DLD1 (cell line): Measurements from ENCODE around the gene PPP1CB.
"Not testable (repeated sequence)": the region's sequence is repeated elsewhere in the genome, so short reads cannot be mapped to it uniquely, and the experiment has no call there.

ENCODE experiments used
- in situ Hi-C: cut with HindIII; loops from 2 replicates; pipeline ENCODE4 v1.10.0; 2017; ENCODE audit warnings: low sequenced_read_pairs

The PPP1CB gene

GRCh38 chr2:28742619-28743018 is 9.0 kb upstream of the PPP1CB start:
- in situ Hi-C loops, result not testable (repeated sequence)

DNA sequence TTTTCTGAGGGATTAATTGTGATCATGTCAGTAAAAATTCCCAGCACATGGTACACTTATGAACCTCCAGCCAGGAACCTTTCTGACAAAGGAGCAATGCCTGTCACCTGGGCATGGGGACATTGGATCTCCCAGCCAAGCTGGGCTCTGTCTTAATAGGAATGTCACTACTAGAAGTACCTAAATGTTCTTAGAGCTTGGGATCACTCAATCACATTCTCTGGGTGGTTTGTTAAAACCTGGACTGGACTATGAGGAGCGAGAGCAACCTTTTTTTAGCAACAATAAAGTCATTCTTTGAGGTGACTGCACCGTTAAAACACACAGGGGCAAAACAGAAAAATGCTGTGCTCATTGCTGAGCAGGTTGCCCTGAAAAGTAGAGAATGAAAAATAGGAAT is 6.4 kb upstream of the PPP1CB start:
- in situ Hi-C loops, result no loop called here

GRCh38 chr2:28745876-28746275 is 5.8 kb upstream of the PPP1CB start:
- in situ Hi-C loops, result no loop called here

GRCh38 chr2:28746429-28747111 is 5.1 kb upstream of the PPP1CB start:
- in situ Hi-C loops, result no loop called here

GRCh38 chr2:28747714-28748113 is 3.9 kb upstream of the PPP1CB start:
- in situ Hi-C loops, result no loop called here

- in situ Hi-C loops, result no loop called here
Observed at GRCh38 chr2:28748176-28748575, 3.5 kb upstream of the PPP1CB start.

GRCh38 chr2:28748941-28749340 is 2.7 kb upstream of the PPP1CB start:
- in situ Hi-C loops, result no loop called here

DNA sequence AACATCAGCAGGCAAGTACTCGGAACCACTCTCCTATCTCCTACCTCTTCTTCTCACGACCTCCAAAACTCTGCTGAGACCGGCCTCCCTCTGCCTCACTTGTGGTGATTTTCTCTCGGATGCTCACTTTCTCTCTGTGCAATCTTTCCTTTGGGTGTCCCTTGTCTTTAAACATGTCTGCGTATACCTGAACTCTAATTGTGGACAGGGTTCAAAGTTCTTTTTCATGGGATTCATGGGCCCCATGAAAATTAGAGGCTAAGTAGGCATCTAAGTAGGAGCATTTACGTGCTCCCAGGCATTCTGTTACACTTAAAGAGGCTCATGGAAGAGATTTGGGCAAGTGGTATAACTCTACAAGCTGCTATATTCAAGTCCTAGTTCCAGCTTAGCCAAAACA is 2.1 kb upstream of the PPP1CB start:
- in situ Hi-C loops, result no loop called here

DNA sequence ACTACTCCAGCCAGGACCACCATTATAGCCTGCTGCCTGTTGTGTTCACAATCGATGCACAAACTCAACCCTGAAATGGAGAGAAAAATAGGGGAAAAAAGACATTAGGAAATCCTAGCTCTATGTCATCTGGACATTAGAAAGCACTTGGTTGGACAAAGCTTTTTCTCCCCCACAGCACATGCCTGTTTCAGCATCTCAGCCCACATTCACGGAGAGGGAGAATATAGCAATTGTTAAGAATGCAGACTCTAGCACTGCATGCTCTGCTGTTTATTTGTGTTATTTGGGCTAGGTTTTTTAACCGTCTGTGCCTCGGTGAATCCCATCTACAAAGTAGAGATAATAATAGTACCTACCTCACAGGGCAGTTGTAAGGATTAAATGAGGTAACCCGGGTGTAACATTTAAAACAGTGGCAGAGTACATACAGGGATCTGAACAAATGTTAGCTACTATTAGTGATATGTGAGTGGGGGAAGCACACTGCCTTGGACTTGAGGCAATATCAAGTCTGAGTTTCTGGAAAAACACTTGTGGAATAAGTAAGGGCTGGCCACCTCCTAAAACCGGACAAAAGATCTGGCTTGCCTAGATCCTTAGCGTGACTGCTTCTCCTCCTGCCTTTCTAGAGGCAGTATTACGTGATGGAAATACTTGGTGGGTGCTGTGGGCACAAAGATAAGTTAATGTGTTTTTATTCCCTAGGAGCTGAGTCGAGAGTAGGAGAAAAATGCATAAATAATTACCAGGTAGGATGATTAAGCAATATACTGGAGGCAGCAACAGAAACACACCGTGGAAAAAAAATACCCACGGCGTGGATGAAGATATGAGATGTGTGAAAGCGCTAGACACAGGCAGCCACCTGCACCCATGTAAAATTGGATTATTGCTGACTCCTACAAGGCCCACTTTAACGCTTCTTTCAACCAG is 1.0 kb upstream of the PPP1CB start:
- in situ Hi-C loops, result no loop called here

GRCh38 chr2:28751956-28752630 is 463 bp downstream of the PPP1CB start:
- in situ Hi-C loops, result no loop called here

DNA sequence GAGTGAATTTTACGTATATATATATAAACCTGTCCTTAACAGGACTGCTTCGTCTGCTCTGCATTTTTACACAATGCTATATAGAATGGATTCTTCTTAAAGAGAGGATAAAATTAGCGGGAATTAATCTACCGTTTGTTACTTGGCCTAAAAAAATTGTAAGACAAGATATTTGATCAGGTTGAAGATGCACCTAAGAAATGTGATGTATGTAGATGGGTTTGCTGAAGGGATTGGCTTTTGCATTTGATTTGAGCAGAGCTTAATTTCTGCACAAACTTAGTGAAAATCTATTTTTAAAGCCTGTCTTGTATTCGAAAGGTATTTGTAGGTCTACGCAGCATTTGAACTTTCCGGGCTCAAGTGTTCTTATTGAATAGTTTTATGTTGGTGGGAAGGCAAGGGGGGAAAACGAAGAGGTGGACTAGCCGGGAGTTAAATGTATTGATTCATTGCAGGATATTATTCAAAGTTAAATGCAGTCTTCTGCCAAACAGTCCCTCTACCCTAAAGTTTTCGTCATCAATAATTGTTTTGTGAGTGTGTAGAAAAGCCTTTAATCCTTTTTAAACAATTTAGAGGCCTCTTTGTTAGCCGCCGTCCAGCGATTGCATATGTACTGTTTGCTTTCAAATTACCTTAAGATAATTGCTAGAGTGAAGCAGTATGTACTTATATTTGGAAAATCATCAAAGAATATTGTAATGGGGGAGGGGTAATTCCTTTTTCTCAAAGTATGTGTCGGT is 1.2 kb downstream of the PPP1CB start:
- in situ Hi-C loops, result no loop called here

- in situ Hi-C loops, result no loop called here
Observed at GRCh38 chr2:28754321-28754720, 2.7 kb downstream of the PPP1CB start.

- in situ Hi-C loops, result no loop called here
Observed at GRCh38 chr2:28755421-28755820, 3.8 kb downstream of the PPP1CB start.

DNA sequence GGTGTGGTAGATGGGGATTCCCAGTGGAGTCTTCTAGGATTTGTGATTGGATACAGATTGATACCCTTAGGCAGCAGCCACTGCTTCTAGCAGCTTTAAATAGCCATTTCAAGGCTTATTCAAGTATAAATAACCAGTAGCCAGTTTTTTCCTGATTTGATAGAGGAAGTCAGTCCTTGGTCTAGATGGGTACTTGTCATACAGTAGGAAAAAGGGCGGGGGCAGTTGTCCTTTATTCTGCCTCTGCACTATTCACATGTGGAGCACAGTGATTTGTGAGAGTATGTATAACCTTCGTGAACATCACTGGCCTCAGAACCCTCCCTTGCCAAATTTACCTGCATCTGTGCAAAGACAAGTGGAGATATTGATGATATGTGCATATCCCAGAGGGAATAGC is 6.8 kb downstream of the PPP1CB start:
- in situ Hi-C loops, result no loop called here

GRCh38 chr2:28761420-28761819 is 9.8 kb downstream of the PPP1CB start:
- in situ Hi-C loops, result no loop called here

GRCh38 chr2:28764909-28765711 is 13.5 kb downstream of the PPP1CB start:
- in situ Hi-C loops, result no loop called here

DNA sequence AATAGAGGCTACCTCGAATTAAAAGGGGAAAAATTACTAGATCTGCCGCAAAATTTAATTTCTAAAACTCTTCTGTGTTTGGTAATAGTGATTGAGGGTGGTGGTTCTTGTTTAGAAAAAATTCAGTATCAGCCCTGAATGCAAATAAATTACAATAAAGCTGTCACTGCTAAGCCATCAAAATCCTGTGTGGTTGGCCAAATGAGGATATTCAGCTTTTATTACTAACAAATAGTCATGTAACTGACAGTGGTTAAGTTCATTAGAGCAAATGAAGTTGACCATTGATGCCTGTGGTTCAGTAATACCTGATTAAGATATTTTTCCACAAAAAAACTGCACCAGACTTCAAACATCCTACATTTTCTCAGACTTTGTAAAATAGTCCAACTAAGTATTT is 14.4 kb downstream of the PPP1CB start:
- in situ Hi-C loops, result no loop called here

GRCh38 chr2:28767337-28767736 is 15.7 kb downstream of the PPP1CB start:
- in situ Hi-C loops, result no loop called here

- in situ Hi-C loops, result no loop called here
Observed at GRCh38 chr2:28768422-28768821, 16.8 kb downstream of the PPP1CB start.

DNA sequence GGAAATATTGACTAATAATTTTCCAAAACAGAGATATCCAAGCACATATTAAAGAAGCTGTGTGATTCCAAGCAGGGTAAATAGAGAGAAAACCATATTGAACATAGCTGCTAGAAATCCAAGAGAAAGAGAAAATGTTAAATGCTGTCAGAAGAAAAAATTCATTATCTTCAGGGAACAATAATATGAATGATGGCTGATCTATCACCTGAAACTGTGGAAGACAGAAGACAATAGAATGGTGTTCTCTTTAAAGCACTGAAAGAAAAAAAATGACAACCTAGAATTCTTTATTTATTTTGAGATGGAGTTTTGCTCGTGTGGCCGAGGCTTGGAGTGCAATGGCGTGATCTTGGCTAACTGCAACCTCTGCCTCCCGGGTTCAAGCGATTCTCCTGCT is 17.3 kb downstream of the PPP1CB start:
- in situ Hi-C loops, result no loop called here
